NB4 (cell line): ENCODE data around the gene FOSL2.

Experiments used
- DNase-seq: peaks from one replicate; pipeline ENCODE4 v3.0.0; 2010; ENCODE audit warnings: low read depth
- H3K4me3 ChIP-seq: one replicate; pipeline ENCODE4 v1.5.1; 2011; ENCODE audit warnings: mild to moderate bottlenecking, low read depth, low read length, moderate library complexity
- CTCF ChIP-seq: IDR thresholded peaks from one replicate; pipeline ENCODE4 v1.5.1; 2012; ENCODE audit warnings: low read depth, low read length
- MYC ChIP-seq: IDR thresholded peaks from 2 replicates; pipeline ENCODE4 v1.6.1; 2011; ENCODE audit warnings: low read depth, low read length
- POLR2A ChIP-seq: IDR thresholded peaks from 2 replicates; pipeline ENCODE4 v1.6.1; 2011; ENCODE audit warnings: mild to moderate bottlenecking; ENCODE audit not compliant: insufficient read length; ENCODE audit errors: extremely low read depth
- TF ChIP-seq, protein P1 (sequence below): IDR thresholded peaks from 2 replicates; pipeline ENCODE4 v1.6.1; 2011; ENCODE audit warnings: low read depth, low read length

The FOSL2 gene

GRCh38 chr2:28350196-28350595 lies 42.5 kb upstream of the FOSL2 start:
- no peak overlapping the region for H3K4me3 ChIP-seq
- DNase-seq = no peak
- TF ChIP-seq CTCF (no peak), MYC (no peak), POLR2A (no peak)
- TF ChIP-seq, protein P1, sequence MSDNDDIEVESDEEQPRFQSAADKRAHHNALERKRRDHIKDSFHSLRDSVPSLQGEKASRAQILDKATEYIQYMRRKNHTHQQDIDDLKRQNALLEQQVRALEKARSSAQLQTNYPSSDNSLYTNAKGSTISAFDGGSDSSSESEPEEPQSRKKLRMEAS = no peak

- TF ChIP-seq MYC (no peak), POLR2A (no peak)
- TF ChIP-seq, protein P1 = no peak
- DNase-seq = no peak
- no peak overlapping the region for H3K4me3 ChIP-seq
These were observed 41.8 kb upstream of the FOSL2 start for GRCh38 chr2:28350791-28351285.

DNA sequence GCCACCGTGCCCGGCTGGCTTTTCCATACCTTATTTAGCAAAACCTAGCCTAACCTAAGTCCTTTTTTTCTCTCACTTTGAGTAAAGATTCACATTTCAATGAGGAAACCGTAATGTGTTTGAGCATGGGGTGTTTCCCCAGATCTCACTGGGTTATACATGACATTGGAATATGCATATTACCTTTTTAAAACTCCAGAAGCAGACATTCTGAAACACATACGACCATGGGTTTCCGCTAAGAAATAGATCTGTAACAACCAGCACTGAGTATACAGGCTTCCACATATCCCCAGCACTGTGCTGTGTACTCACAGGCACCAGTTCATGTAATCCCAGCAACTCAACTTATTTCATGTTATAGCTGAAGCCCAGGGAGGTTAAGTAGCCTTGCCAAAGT lies 41.0 kb upstream of the FOSL2 start:
- no peak for DNase-seq
- no peak overlapping the region for H3K4me3 ChIP-seq
- TF ChIP-seq POLR2A (no peak), CTCF (no peak), MYC (no peak)
- TF ChIP-seq, protein P1 = no peak

- no peak overlapping the region for H3K4me3 ChIP-seq
- no peak for DNase-seq
- TF ChIP-seq, protein P1 = no peak
- TF ChIP-seq POLR2A (no peak), MYC (no peak), CTCF (no peak)
These were observed 40.6 kb upstream of the FOSL2 start for GRCh38 chr2:28352104-28352503.

DNA sequence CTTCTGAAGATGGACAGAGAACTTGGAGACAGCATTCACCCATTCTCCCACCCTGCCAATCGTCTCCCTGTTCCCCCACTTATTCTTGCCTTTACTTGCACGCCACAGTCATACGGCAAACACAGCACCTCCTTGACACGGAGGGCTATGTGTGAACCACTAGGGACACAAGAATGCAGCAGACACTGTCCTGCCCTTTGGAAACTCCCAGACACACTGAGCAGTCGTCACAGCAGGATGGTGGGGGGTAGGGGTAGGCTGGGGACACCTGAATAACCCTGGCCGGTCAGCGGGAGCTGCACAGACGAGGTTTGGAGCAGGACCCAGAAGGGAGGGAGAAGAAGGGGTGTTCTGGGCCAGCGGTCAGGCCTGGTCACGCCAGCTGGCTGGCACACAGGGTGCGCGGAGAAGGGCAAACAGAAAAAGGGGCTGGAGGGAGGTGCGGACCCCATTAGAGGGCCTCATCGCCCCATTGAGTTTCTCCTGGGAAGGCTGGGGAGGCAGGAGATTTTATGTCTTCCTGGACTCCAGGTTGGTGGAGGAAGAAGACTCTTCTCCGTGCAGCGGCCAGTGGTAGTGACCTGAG lies 40.0 kb upstream of the FOSL2 start:
- H3K4me3 ChIP-seq = no peak overlapping the region
- DNase-seq = no peak
- TF ChIP-seq, protein P1 = no peak
- no peak for TF ChIP-seq POLR2A
- TF ChIP-seq MYC = no peak
- no peak for TF ChIP-seq CTCF

DNA sequence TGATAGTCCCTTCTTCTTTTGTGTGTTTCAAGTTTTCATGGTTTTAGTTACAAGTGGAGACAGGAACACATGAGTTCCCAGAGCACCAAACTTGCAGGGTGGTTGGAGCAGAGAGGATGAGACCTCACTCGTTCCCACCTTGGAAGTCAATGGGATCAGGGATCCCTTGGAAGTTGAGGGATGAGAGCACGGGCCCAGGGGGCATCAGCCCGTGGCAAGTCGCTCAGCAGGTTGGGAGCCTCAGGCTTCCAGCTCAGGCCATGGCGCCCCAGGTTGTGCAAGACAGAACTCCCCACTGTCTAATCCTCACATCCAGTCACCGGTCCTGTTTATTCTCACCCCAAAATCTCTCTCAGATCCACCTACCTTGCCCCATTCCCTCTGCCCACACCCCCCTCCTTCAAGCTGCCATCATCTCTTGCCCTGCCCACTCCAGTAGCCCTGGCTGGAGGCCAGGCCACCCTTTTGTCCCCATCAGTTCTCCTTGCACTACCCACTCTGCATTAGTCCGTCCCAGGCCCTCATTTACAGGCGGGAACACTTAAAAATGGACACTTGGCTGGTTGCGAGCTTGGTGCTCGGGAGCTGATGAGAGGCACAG lies 37.6 kb upstream of the FOSL2 start:
- TF ChIP-seq MYC (no peak), CTCF (no peak), POLR2A (no peak)
- TF ChIP-seq, protein P1 = no peak

More for the DNA sequence above, 37.6 kb upstream of the FOSL2 start:
- DNase-seq = no peak
- no peak overlapping the region for H3K4me3 ChIP-seq
